IMR-90 (cell line): ENCODE results near the gene DNPH1. TPM values are rescaled to one million over a fixed set of nuclear protein-coding genes. Genes with fewer than 3 reads are reported as not detected.

Experiments used
- ATAC-seq: fragments of 200-7000 bp; cut with Tn5 transposase; 2 replicates; pipeline ENCODE4 v1.9.1; 2020; ENCODE audit warnings: low read depth, mild to moderate bottlenecking, moderate library complexity
- BruUV-seq: library from RNA; stranded (reverse); fragments of 400-500 nt; replicated peaks from 2 replicates; lab custom pipeline; 2021; lab: Mats Ljungman, UMichigan
- CTCF ChIA-PET: fragments of 300-600 bp; formaldehyde crosslinking; extraction: SDS; loops from one replicate; lab custom pipeline; 2021; ENCODE audit warnings: antibody characterized with exemption; lab: Yijun Ruan, JAX
- POLR2A ChIA-PET: fragments of 300-600 bp; sonication (Branson Sonifier 250); formaldehyde crosslinking; loops from one replicate; lab custom pipeline; 2022; ENCODE audit warnings: antibody characterized with exemption; ENCODE audit not compliant: unreplicated experiment; lab: Charles Lee
- DNase-seq: peaks from one replicate; pipeline ENCODE4 v3.0.0; 2013
- H2AFZ ChIP-seq: replicated peaks from 2 replicates; pipeline ENCODE3; 2013; ENCODE audit warnings: low read length, mild to moderate bottlenecking; ENCODE audit not compliant: poor library complexity
- H2AK5ac ChIP-seq: 2 replicates; pipeline ENCODE4 v1.6.1; 2013; ENCODE audit warnings: low read depth, low read length, inconsistent platforms
- H2AK9ac ChIP-seq: replicated peaks from 2 replicates; pipeline ENCODE3; 2013; ENCODE audit warnings: mild to moderate bottlenecking, low read depth, low read length, moderate library complexity; ENCODE audit not compliant: poor library complexity
- H2BK120ac ChIP-seq: 2 replicates; pipeline ENCODE4 v1.6.1; 2013; ENCODE audit warnings: low read depth, low read length, inconsistent platforms
- H2BK15ac ChIP-seq: 3 replicates; pipeline ENCODE4 v1.6.1; 2013; ENCODE audit warnings: low read depth, low read length, inconsistent platforms
- H2BK20ac ChIP-seq: 2 replicates; pipeline ENCODE4 v1.6.1; 2013; ENCODE audit warnings: low read depth, mild to moderate bottlenecking, inconsistent platforms, low read length, moderate library complexity
- H2BK5ac ChIP-seq: 2 replicates; pipeline ENCODE4 v1.6.1; 2013; ENCODE audit warnings: mild to moderate bottlenecking, low read depth, low read length, inconsistent platforms; ENCODE audit not compliant: poor library complexity, severe bottlenecking
- H3K14ac ChIP-seq: replicated peaks from 2 replicates; pipeline ENCODE4 v1.6.1; 2013; ENCODE audit warnings: low read depth, low read length, inconsistent platforms
- H3K18ac ChIP-seq: 2 replicates; pipeline ENCODE4 v1.6.1; 2013; ENCODE audit warnings: low read depth, low read length, control low read depth
- H3K23ac ChIP-seq: 2 replicates; pipeline ENCODE4 v1.6.1; 2013; ENCODE audit warnings: low read depth, low read length, inconsistent platforms
- H3K27ac ChIP-seq: 2 replicates; pipeline ENCODE4 v1.5.1; 2013; ENCODE audit warnings: mild to moderate bottlenecking, control low read depth, low read length; ENCODE audit not compliant: insufficient read depth
- H3K27me3 ChIP-seq: 2 replicates; pipeline ENCODE4 v1.6.1; 2013; ENCODE audit warnings: low read length; ENCODE audit not compliant: control insufficient read depth, insufficient read depth
- H3K36me3 ChIP-seq: 2 replicates; pipeline ENCODE4 v1.6.1; 2013; ENCODE audit warnings: low read length, mixed read lengths; ENCODE audit not compliant: control insufficient read depth, insufficient read depth
- H3K4ac ChIP-seq: 2 replicates; pipeline ENCODE4 v1.6.1; 2013; ENCODE audit warnings: low read depth, low read length, inconsistent platforms
- H3K4me1 ChIP-seq: 2 replicates; pipeline ENCODE4 v1.6.1; 2013; ENCODE audit warnings: low read length, mixed read lengths; ENCODE audit not compliant: control insufficient read depth, insufficient read depth
- H3K4me2 ChIP-seq: 2 replicates; pipeline ENCODE4 v1.6.1; 2013; ENCODE audit warnings: low read depth, mild to moderate bottlenecking, control low read depth, low read length, moderate library complexity
- H3K4me3 ChIP-seq: 2 replicates; pipeline ENCODE4 v1.5.1; 2013; ENCODE audit warnings: low read depth, mild to moderate bottlenecking, control low read depth, low read length, moderate library complexity; ENCODE audit not compliant: insufficient read depth
- H3K56ac ChIP-seq: 2 replicates; pipeline ENCODE4 v1.6.1; 2013; ENCODE audit warnings: low read length, inconsistent platforms; ENCODE audit not compliant: insufficient read depth; ENCODE audit errors: extremely low read depth
- H3K79me1 ChIP-seq, 2 experiments: 2 replicates each; pipeline ENCODE4 v1.6.1; 2013; ENCODE audit warnings: low read length in 2 of 2, inconsistent platforms in 1 of 2, low read depth in 1 of 2
- H3K9ac ChIP-seq: 2 replicates; pipeline ENCODE4 v1.6.1; 2013; ENCODE audit warnings: low read depth, low read length, control low read depth
- H3K9me1 ChIP-seq: 2 replicates; pipeline ENCODE4 v1.6.1; 2013; ENCODE audit warnings: low read length, inconsistent platforms; ENCODE audit not compliant: insufficient read depth
- H3K9me3 ChIP-seq: 2 replicates; pipeline ENCODE4 v1.6.1; 2013; ENCODE audit warnings: low read length; ENCODE audit not compliant: control insufficient read depth, insufficient read depth
- H4K20me1 ChIP-seq: 2 replicates; pipeline ENCODE4 v1.6.1; 2013; ENCODE audit warnings: low read length, inconsistent platforms; ENCODE audit not compliant: insufficient read depth
- H4K5ac ChIP-seq: 2 replicates; pipeline ENCODE4 v1.6.1; 2013; ENCODE audit warnings: mild to moderate bottlenecking, low read depth, low read length, control low read depth
- H4K8ac ChIP-seq, 2 experiments: 2 replicates each; pipeline ENCODE4 v1.6.1; 2013; ENCODE audit warnings: low read depth in 2 of 2, low read length in 2 of 2, control low read depth in 1 of 2, inconsistent platforms in 1 of 2
- H4K91ac ChIP-seq: 2 replicates; pipeline ENCODE4 v1.6.1; 2013; ENCODE audit warnings: low read depth, low read length, inconsistent platforms; ENCODE audit not compliant: insufficient read depth
- MXI1 ChIP-seq: IDR thresholded peaks from 2 replicates; pipeline ENCODE4 v1.6.1; 2012; ENCODE audit warnings: low read depth, mild to moderate bottlenecking, low read length, moderate library complexity, borderline replicate concordance
- WGBS, 2 experiments: methylation state at CpG; one replicate each; pipeline versions ENCODE4 v1.1.5 to v1.1.7; 2013; ENCODE audit warnings: missing lambda C conversion rate in 2 of 2; ENCODE audit not compliant: insufficient read length in 1 of 2; ENCODE audit errors: extremely low coverage in 2 of 2; 5-methylcytosine and 5-hydroxymethylcytosine counted together
- dilution Hi-C: fragments of 300-500 bp; cut with HindIII; formaldehyde crosslinking; loops from one replicate; pipeline ENCODE4 v1.14.3; 2018; ENCODE audit warnings: low sequenced_read_pairs; ENCODE audit not compliant: unreplicated experiment
- in situ Hi-C: fragments of 300-500 bp; cut with MboI; formaldehyde crosslinking; loops from 3 replicates; pipeline ENCODE4 v1.14.3; 2019; ENCODE audit warnings: low sequenced_read_pairs, inconsistent platforms, mixed read lengths
- intact Hi-C: fragments of 100-400 bp; cut with micrococcal nuclease; formaldehyde crosslinking; loops from 2 replicates; pipeline ENCODE4 v1.10.0; 2022
- polyA plus RNA-seq, 3 experiments: library from polyadenylated mRNA; depleted of rRNA; stranded (reverse); fragments of >200 nt; gene quantifications; 2 replicates each; pipeline ENCODE4 v1.2.3, GENCODE V29; 2012; ENCODE audit warnings: low replicate concordance in 1 of 3
- total RNA-seq: library from RNA; depleted of rRNA; stranded (reverse); fragments of >200 nt; gene quantifications from 2 replicates; pipeline ENCODE4 v1.2.3, GENCODE V29; 2012

Gene DNPH1
- total and polyA plus RNA-seq, 2 of the 4 experiments (the other 2 are of a cell fraction) = 19.0 to 47.8 TPM

DNA sequence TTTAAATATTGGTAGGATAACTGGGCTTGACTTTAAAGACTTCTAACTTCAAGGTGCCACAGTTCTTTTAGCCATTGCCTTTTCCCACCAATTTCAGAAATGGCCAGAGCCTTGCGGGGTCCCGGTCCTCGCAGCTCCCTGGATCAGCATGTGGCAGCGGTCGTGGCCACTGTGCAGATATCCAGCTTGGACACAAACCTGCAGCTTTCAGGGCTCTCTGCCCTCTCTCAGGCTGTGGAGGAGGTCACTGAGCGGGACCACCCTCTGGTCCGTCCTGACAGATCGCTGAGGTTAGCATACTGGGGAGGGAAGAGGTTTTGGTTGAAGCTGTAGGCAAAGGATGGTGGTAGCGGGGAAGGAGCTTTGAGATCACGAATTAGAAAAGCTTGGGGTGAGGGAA, 40.9 kb downstream of the DNPH1 start:
- H3K9ac ChIP-seq = no peak overlapping the region
- no peak overlapping the region for H3K27ac ChIP-seq
- H3K4me3 ChIP-seq = no peak overlapping the region
- no peak overlapping the region for H2BK20ac ChIP-seq
- no peak overlapping the region for H4K91ac ChIP-seq
- no peak overlapping the region for H2BK15ac ChIP-seq
- H3K18ac ChIP-seq = no peak overlapping the region
- H3K27me3 ChIP-seq = no peaks in the 10 kb centered on the region
- H3K4me1 ChIP-seq = no peaks in the 10 kb centered on the region
- TF ChIP-seq MXI1 = no peak
- no peak overlapping the region for H2AK5ac ChIP-seq
- H3K23ac ChIP-seq = no peak overlapping the region
- no peak overlapping the region for H3K4ac ChIP-seq
- H3K56ac ChIP-seq = no peak overlapping the region
- CTCF ChIA-PET = interaction anchor here (0.7 kb wide), 1 partner anchor 13 kb away, joined by 3 read pairs; no protein-coding TSS in a partner anchor
- intact Hi-C loops = no loop called here
- no peak overlapping the region for H3K4me2 ChIP-seq
- H2AFZ ChIP-seq = no peak overlapping the region
- H4K20me1 ChIP-seq = no peaks in the 10 kb centered on the region
- dilution Hi-C loops = no loop called here
- no TSS peak for BruUV-seq
- in situ Hi-C loops = no loop called here
- no peak overlapping the region for H4K5ac ChIP-seq
- H3K9me3 ChIP-seq = no peaks in the 10 kb centered on the region
- no peak for DNase-seq
- H2BK5ac ChIP-seq = no peak overlapping the region
- 100% methylated on average over 3 of the region's 10 CpGs; no CpG with 5 or more reads in 1 of the 2 experiments for WGBS, 2 experiments
- peaks cover 47% of the 10 kb centered on the region for H3K36me3 ChIP-seq
- no peak for ATAC-seq
- POLR2A ChIA-PET = no interaction called here
- no peak overlapping the region for H2BK120ac ChIP-seq
- peak overlapping the region; percentile 48 for H2AK9ac ChIP-seq
- H3K79me1 ChIP-seq = peaks cover under 1 to 9% of the 10 kb centered on the region in 2 experiments; a peak in 3 of 4 replicates
- no peaks in the 10 kb centered on the region; the same call in 1 of the 2 replicates for H3K9me1 ChIP-seq
- H3K14ac ChIP-seq = no peak overlapping the region
- H4K8ac ChIP-seq = no peak overlapping the region
